AG09309 (cell line): ENCODE measurements around the gene SELENOK.

ENCODE experiments used
- DNase-seq: peaks from one replicate; pipeline ENCODE4 v3.0.0-alpha.2; 2010; ENCODE audit warnings: low read depth
- H3K4me3 ChIP-seq: 2 replicates; pipeline ENCODE4 v1.5.1; 2011; ENCODE audit warnings: mild to moderate bottlenecking, low read depth, low read length, moderate library complexity; ENCODE audit not compliant: control insufficient read depth
- CTCF ChIP-seq: IDR thresholded peaks from 2 replicates; pipeline ENCODE4 v1.5.1; 2011; ENCODE audit warnings: mild to moderate bottlenecking, low read depth, low read length, inconsistent platforms; ENCODE audit not compliant: insufficient read depth, control insufficient read depth; ENCODE audit errors: missing control alignments

The SELENOK gene

GRCh38 chr3:53865732-53866499 lies 25.7 kb downstream of the SELENOK start:
- TF ChIP-seq CTCF = no peak
- H3K4me3 ChIP-seq = no peak overlapping the region
- no peak for DNase-seq

- no peak for DNase-seq
- H3K4me3 ChIP-seq = no peak overlapping the region
- TF ChIP-seq CTCF = no peak
These were observed 28.5 kb downstream of the SELENOK start for GRCh38 chr3:53863145-53863544.

- DNase-seq = no peak
- H3K4me3 ChIP-seq = no peak overlapping the region
- TF ChIP-seq CTCF = no peak
These were observed 29.4 kb downstream of the SELENOK start for GRCh38 chr3:53862241-53862640.

GRCh38 chr3:53860196-53860595 lies 31.5 kb downstream of the SELENOK start:
- H3K4me3 ChIP-seq = no peak overlapping the region
- TF ChIP-seq CTCF = no peak
- DNase-seq = no peak

- no peak overlapping the region for H3K4me3 ChIP-seq
- no peak for TF ChIP-seq CTCF
These were observed 32.5 kb downstream of the SELENOK start for GRCh38 chr3:53859178-53859577.

GRCh38 chr3:53858096-53858741 lies 33.4 kb downstream of the SELENOK start:
- no peak for TF ChIP-seq CTCF
- no peak for DNase-seq
- H3K4me3 ChIP-seq = no peak overlapping the region

More at GRCh38 chr3:53859178-53859577, 32.5 kb downstream of the SELENOK start:
- DNase-seq = no peak
